Measurements from ENCODE around the gene SPG11. TPM values are rescaled to one million over a fixed set of nuclear protein-coding genes. Genes with fewer than 3 reads are reported as not detected.

The SPG11 gene
- total and polyA plus RNA-seq, 9 of the 15 experiments (the other 6 are each of a cell fraction or from before 2014, with no cell fraction given), result 23.3 to 71.2 (median 45.6) TPM

GRCh38 chr15:44536962-44537734, 126.3 kb downstream of the SPG11 start, which contains the start of gene EIF3J (continued):
- no peak for TF ChIP-seq RNF219 (CRISPR knock-in tag; IDR thresholded peaks at IDR 0.05)
- no peak for TF ChIP-seq POLR3G (IDR thresholded peaks at IDR 0.05; ENCODE audit: extremely low read depth, insufficient read length, insufficient replicate concordance)
- TF ChIP-seq RBM25 (IDR thresholded peaks at IDR 0.05; ENCODE audit: low read depth, low read length, severe bottlenecking), result no peak
- no peak for TF ChIP-seq ASH1L (IDR thresholded peaks at IDR 0.05; ENCODE audit: borderline replicate concordance, low read depth, partially characterized antibody)
- TF ChIP-seq NBN (IDR thresholded peaks at IDR 0.05; ENCODE audit: low read depth), result no peak
- TF ChIP-seq MITF (IDR thresholded peaks at IDR 0.05), result no peak
- no peak for TF ChIP-seq SETDB1 (IDR thresholded peaks at IDR 0.05; ENCODE audit: low read length)
- no peak for TF ChIP-seq CUX1 (CRISPR knock-in tag; IDR thresholded peaks at IDR 0.05)
- TF ChIP-seq RBBP5 (IDR thresholded peaks at IDR 0.05; ENCODE audit: borderline replicate concordance, insufficient read depth, low read length, poor library complexity, severe bottlenecking), result peak; percentile 87
- TF ChIP-seq NFXL1 (CRISPR knock-in tag; IDR thresholded peaks at IDR 0.05), result no peak
- TF ChIP-seq PTBP1 (IDR thresholded peaks at IDR 0.05; ENCODE audit: low read depth, low read length), result no peak; the same call in 1 of the 2 replicates
- TF ChIP-seq CHD2 (IDR thresholded peaks at IDR 0.05; ENCODE audit: low read depth, low read length), result peak; percentile 54; the same call in 1 of the 2 replicates
- no peak for TF ChIP-seq NCOA1 (IDR thresholded peaks at IDR 0.05; ENCODE audit: low read depth)
- TF ChIP-seq ZNF280B (CRISPR knock-in tag; IDR thresholded peaks at IDR 0.05), result no peak

All from K562 (cell line).